Testis (tissue), 3 donors: ENCODE results near the gene AUP1. TPM values are rescaled to one million over a fixed set of nuclear protein-coding genes. Genes with fewer than 3 reads are reported as not detected.
"Not testable (repeated sequence)": the region's sequence is repeated elsewhere in the genome, so short reads cannot be mapped to it uniquely, and the experiment has no call there.

Source experiments
- DNase-seq: peaks from one replicate; pipeline ENCODE4 v3.0.0-alpha.2; 2019
- H3K27ac ChIP-seq, 2 donors: fragments of 200-600 bp; sonication (generic); one replicate each; pipeline ENCODE4 v1.5.1; 2019
- H3K27me3 ChIP-seq: fragments of 200-600 bp; sonication (generic); one replicate; pipeline ENCODE4 v1.5.1; 2019
- H3K36me3 ChIP-seq: fragments of 200-600 bp; sonication (generic); one replicate; pipeline ENCODE4 v1.5.1; 2017; ENCODE audit warnings: low read depth; ENCODE audit errors: missing control alignments
- H3K4me1 ChIP-seq: fragments of 200-600 bp; sonication (generic); one replicate; pipeline ENCODE4 v1.5.1; 2019
- H3K4me3 ChIP-seq, 2 donors: fragments of 200-600 bp; sonication (generic); one replicate each; pipeline ENCODE4 v1.5.1; 2017 to 2019
- H3K9me3 ChIP-seq: fragments of 200-600 bp; sonication (generic); one replicate; pipeline ENCODE4 v1.5.1; 2017
- POLR2A ChIP-seq: fragments of 450-650 bp; IDR thresholded peaks from one replicate; pipeline ENCODE4 v1.6.1; 2017; ENCODE audit warnings: antibody characterized with exemption, mild to moderate bottlenecking, moderate library complexity
- WGBS, 2 donors: methylation state at CpG; one replicate each; pipeline ENCODE4 v1.1.5; 2018; 5-methylcytosine and 5-hydroxymethylcytosine counted together
- intact Hi-C: fragments of 100-400 bp; cut with DNase I; formaldehyde crosslinking; loops from one replicate; pipeline ENCODE4 v1.15.1; 2023; ENCODE audit warnings: low total_unique reads
- polyA plus RNA-seq: library from polyadenylated mRNA; stranded (reverse); fragments of 350-450 nt; fragmentation: Illumina TruSeq; extraction: RNeasy Lipid Tissue Mini Kit (QIAGEN cat#74804); gene quantifications from one replicate; pipeline ENCODE4 v1.2.3, GENCODE V29; 2014; ENCODE audit warnings: low read depth, low replicate concordance; ENCODE audit not compliant: insufficient read depth
- total RNA-seq, 2 donors: library from RNA; depleted of rRNA; stranded (reverse); fragments of >200 nt; gene quantifications; one replicate each; pipeline ENCODE4 v1.2.3, GENCODE V29; 2016
- TF ChIP-seq, protein P1 (sequence below), 3 experiments: fragments of 450-650 bp in 2 of 3; fragments of 200-600 bp in 1 of 3; sonication (generic) in 1 of 3; IDR thresholded peaks; one replicate each; pipeline ENCODE4 v1.5.1; 2016 to 2019; ENCODE audit warnings: antibody characterized with exemption in 3 of 3, mild to moderate bottlenecking in 2 of 3, moderate library complexity in 1 of 3

Gene AUP1
- total and polyA plus RNA-seq, 3 donors from 2014 or later = 107 to 169 (median 141) TPM

GRCh38 chr2:74564222-74564621, 34.7 kb upstream of the AUP1 start:
- no peaks in the 10 kb centered on the region for H3K27me3 ChIP-seq

GRCh38 chr2:74562126-74562775, 32.7 kb upstream of the AUP1 start:
- no peak for TF ChIP-seq POLR2A
- TF ChIP-seq, protein P1, sequence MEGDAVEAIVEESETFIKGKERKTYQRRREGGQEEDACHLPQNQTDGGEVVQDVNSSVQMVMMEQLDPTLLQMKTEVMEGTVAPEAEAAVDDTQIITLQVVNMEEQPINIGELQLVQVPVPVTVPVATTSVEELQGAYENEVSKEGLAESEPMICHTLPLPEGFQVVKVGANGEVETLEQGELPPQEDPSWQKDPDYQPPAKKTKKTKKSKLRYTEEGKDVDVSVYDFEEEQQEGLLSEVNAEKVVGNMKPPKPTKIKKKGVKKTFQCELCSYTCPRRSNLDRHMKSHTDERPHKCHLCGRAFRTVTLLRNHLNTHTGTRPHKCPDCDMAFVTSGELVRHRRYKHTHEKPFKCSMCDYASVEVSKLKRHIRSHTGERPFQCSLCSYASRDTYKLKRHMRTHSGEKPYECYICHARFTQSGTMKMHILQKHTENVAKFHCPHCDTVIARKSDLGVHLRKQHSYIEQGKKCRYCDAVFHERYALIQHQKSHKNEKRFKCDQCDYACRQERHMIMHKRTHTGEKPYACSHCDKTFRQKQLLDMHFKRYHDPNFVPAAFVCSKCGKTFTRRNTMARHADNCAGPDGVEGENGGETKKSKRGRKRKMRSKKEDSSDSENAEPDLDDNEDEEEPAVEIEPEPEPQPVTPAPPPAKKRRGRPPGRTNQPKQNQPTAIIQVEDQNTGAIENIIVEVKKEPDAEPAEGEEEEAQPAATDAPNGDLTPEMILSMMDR (IDR thresholded peaks at IDR 0.05) = no peak
- H3K4me3 ChIP-seq = no peak overlapping the region
- H3K36me3 ChIP-seq = no peaks in the 10 kb centered on the region
- H3K9me3 ChIP-seq = no peaks in the 10 kb centered on the region
- 81 to 84% methylated on average over 7 of the region's 7 CpGs for WGBS, 2 donors
- DNase-seq = no peak
- H3K4me1 ChIP-seq = peaks cover 4% of the 10 kb centered on the region
- no peaks in the 10 kb centered on the region for H3K27me3 ChIP-seq
- intact Hi-C loops = no loop called here
- no peak overlapping the region for H3K27ac ChIP-seq

More at GRCh38 chr2:74564222-74564621, 34.7 kb upstream of the AUP1 start:
- intact Hi-C loops = no loop called here
- Histone ChIP-seq H3K4me3 (no peak overlapping the region), H3K27ac (no peak overlapping the region), H3K4me1 (peaks cover 4% of the 10 kb centered on the region), H3K36me3 (no peaks in the 10 kb centered on the region), H3K9me3 (no peaks in the 10 kb centered on the region)
- WGBS, 2 donors = 73 to 85% methylated on average over 5 of the region's 5 CpGs
- no peak for DNase-seq
- TF ChIP-seq, protein P1 (IDR thresholded peaks at IDR 0.05) = no peak
- TF ChIP-seq POLR2A = no peak

GRCh38 chr2:74561022-74561421, 31.5 kb upstream of the AUP1 start:
- H3K9me3 ChIP-seq, H3K36me3 ChIP-seq, H3K4me3 ChIP-seq, H3K27ac ChIP-seq, DNase-seq, intact Hi-C loops, H3K4me1 ChIP-seq, H3K27me3 ChIP-seq: not testable (repeated sequence)
- 86 to 100% methylated on average over 1 of the region's 1 CpG for WGBS, 2 donors

GRCh38 chr2:74560591-74560990, 31.1 kb upstream of the AUP1 start:
- intact Hi-C loops = no loop called here
- Histone ChIP-seq H3K36me3 (no peaks in the 10 kb centered on the region), H3K4me1 (peaks cover 4% of the 10 kb centered on the region), H3K27ac (no peak overlapping the region), H3K27me3 (no peaks in the 10 kb centered on the region), H3K9me3 (no peaks in the 10 kb centered on the region), H3K4me3 (no peak overlapping the region)
- DNase-seq = peak; percentile 38
- TF ChIP-seq, protein P1 (IDR thresholded peaks at IDR 0.05) = no peak
- TF ChIP-seq POLR2A = no peak
- WGBS, 2 donors = 41 to 72% methylated on average over 5 to 6 of the region's 6 CpGs

DNA sequence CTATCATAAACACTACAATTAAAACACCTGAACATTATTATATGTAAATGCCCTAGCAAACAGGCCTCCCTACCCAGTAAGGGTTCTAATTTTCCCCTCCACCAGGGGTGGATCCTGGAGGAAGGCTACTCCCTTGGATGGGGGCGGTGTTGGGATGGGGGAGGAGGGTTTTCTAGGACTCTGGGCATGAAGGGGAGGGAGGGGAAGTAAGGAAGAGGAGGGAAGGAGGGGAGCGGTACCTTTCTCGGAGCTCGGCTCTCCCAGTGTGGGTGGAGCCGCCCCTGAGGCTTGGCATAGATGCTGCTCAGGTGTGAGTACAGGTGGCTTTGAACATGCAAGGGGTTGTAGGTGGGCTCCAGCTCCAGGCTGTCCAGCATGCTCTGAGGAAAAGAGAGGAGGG, 30.4 kb upstream of the AUP1 start:
- intact Hi-C loops = no loop called here
- no peak for DNase-seq
- TF ChIP-seq POLR2A = no peak
- TF ChIP-seq, protein P1 (IDR thresholded peaks at IDR 0.05) = no peak
- Histone ChIP-seq H3K9me3 (no peaks in the 10 kb centered on the region), H3K36me3 (no peaks in the 10 kb centered on the region), H3K27me3 (no peaks in the 10 kb centered on the region), H3K27ac (no peak overlapping the region), H3K4me1 (peaks cover 4% of the 10 kb centered on the region), H3K4me3 (no peak overlapping the region)
- WGBS, 2 donors = 56 to 63% methylated on average over 5 of the region's 5 CpGs
